GM18858 (cell line): ENCODE measurements around the gene CHD2.
"Not testable (repeated sequence)": the region's sequence is repeated elsewhere in the genome, so short reads cannot be mapped to it uniquely, and the experiment has no call there.

Experiments used
- ATAC-seq: cut with Tn5 transposase; IDR thresholded peaks from one replicate; pipeline ENCODE4 v1.9.1; 2021; ENCODE audit not compliant: unreplicated experiment

The CHD2 gene

GRCh38 chr15:92899948-92900730, at the start of gene CHD2:
Gene CHD2 (plus strand): TSS chr15:92900324. CDS start chr15:92901238, 914 bp downstream.
- peak; percentile 63 for ATAC-seq

- no peak for ATAC-seq
These were observed 46.9 kb upstream of the CHD2 start for GRCh38 chr15:92853222-92853621.

- no peak for ATAC-seq
These were observed 38.4 kb upstream of the CHD2 start for GRCh38 chr15:92861742-92862141.

- ATAC-seq: no peak
These were observed 35.9 kb upstream of the CHD2 start for GRCh38 chr15:92864127-92864814.

GRCh38 chr15:92869263-92869940, 30.7 kb upstream of the CHD2 start:
- ATAC-seq: no peak

- ATAC-seq: no peak
These were observed 30.0 kb upstream of the CHD2 start for GRCh38 chr15:92870010-92870591.

GRCh38 chr15:92872967-92873366, 27.2 kb upstream of the CHD2 start:
- not testable (repeated sequence) for ATAC-seq

- ATAC-seq: no peak
These were observed 23.1 kb upstream of the CHD2 start for GRCh38 chr15:92877000-92877399.

- ATAC-seq: no peak
These were observed 22.7 kb upstream of the CHD2 start for GRCh38 chr15:92877416-92877815.

- ATAC-seq: no peak
These were observed 21.5 kb upstream of the CHD2 start for GRCh38 chr15:92878593-92879053.

GRCh38 chr15:92879949-92880725, 20.0 kb upstream of the CHD2 start:
- ATAC-seq: no peak

- no peak for ATAC-seq
These were observed 19.3 kb upstream of the CHD2 start for GRCh38 chr15:92880796-92881195.

- ATAC-seq: no peak
These were observed 18.8 kb upstream of the CHD2 start for GRCh38 chr15:92881211-92881754.

- ATAC-seq: peak; percentile 93
These were observed 18.1 kb upstream of the CHD2 start for GRCh38 chr15:92881802-92882696.

- peak; percentile 31 for ATAC-seq
These were observed 17.4 kb upstream of the CHD2 start for GRCh38 chr15:92882697-92883162.

- no peak for ATAC-seq
These were observed 16.8 kb upstream of the CHD2 start for GRCh38 chr15:92883163-92883875.

- ATAC-seq: no peak
These were observed 16.2 kb upstream of the CHD2 start for GRCh38 chr15:92883876-92884435.
